ENCODE data around the gene RGL1. TPM values are rescaled to one million over a fixed set of nuclear protein-coding genes. Genes with fewer than 3 reads are reported as not detected.

RGL1 gene
- total RNA-seq, 1 experiment from 2014 or later: 4.8 TPM

DNA sequence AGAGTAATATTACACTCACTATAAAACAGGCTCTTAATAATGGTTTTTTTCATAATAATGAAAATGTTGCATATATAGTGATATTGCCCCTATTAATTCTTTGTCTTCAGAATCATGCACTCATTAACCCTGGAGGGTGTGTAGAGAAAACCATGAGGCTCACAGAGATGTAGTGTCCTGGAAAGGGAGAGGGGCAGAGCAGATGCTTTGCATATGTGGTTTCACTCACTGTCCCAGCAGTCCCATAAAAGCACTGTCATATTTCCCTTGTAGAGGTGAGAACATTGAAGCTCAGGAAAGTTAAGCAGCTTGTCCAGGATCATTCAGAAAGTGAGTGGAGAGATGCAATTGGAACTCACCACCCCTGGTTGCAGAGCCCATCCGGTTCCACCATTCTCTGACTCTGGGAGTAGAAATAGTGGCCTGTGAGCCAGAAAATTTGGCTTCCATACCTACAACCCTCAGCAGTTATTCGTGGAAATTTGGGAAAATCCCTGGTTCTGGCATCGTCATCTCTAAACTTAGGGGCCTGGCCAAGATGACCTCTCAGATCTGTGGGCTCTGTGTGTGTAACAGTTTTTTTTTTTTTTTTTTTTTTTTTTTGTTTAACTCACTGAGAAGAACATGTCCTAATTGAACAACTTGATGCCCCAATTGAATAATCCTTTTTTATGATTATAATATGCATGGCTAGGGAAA is 86.4 kb downstream of the RGL1 start:
- TF ChIP-seq, protein P1, sequence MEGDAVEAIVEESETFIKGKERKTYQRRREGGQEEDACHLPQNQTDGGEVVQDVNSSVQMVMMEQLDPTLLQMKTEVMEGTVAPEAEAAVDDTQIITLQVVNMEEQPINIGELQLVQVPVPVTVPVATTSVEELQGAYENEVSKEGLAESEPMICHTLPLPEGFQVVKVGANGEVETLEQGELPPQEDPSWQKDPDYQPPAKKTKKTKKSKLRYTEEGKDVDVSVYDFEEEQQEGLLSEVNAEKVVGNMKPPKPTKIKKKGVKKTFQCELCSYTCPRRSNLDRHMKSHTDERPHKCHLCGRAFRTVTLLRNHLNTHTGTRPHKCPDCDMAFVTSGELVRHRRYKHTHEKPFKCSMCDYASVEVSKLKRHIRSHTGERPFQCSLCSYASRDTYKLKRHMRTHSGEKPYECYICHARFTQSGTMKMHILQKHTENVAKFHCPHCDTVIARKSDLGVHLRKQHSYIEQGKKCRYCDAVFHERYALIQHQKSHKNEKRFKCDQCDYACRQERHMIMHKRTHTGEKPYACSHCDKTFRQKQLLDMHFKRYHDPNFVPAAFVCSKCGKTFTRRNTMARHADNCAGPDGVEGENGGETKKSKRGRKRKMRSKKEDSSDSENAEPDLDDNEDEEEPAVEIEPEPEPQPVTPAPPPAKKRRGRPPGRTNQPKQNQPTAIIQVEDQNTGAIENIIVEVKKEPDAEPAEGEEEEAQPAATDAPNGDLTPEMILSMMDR (IDR thresholded peaks at IDR 0.05; ENCODE audit: unreplicated experiment): no peak
- no TSS peak for BruUV-seq (replicated peaks)
- intact Hi-C loops (cut with micrococcal nuclease; ENCODE audit: unreplicated experiment): no loop called here
- Mint-ChIP-seq H3K27ac (ENCODE audit: unreplicated experiment) (no peak overlapping the region), H3K9me3 (ENCODE audit: low read depth, unreplicated experiment) (no peaks in the 10 kb centered on the region), H3K27me3 (ENCODE audit: unreplicated experiment) (no peaks in the 10 kb centered on the region), H3K4me1 (ENCODE audit: low read depth, unreplicated experiment) (no peaks in the 10 kb centered on the region), H3K36me3 (ENCODE audit: insufficient read depth, unreplicated experiment) (no peaks in the 10 kb centered on the region), H3K4me3 (ENCODE audit: low read depth, unreplicated experiment) (no peak overlapping the region)
- CTCF ChIA-PET: interaction anchor here (0.8 to 1.3 kb wide), 2 partner anchors 10 to 63 kb away, joined by 3 read pairs; no protein-coding TSS in a partner anchor
- DNase-seq: no peak

DNA sequence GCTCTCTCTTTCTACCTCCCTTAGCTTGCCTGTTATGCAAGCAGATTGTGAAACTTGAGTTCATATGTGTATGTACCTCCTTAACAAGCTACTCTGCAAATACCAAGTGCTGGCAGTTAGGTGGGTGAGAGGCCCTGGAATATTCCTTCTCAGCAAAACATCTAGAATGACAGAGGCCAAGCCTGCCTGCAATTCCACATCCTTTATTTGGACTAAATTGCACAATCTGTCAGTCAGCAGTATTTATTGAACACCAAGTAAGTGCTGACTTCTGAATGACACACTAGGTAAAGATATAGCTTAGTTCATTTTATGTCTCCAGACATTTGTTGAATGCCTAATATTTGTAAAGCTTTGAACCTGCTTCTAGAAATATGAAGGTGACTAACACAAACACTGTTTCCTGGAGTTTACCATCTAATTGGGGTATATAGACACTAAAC is 87.5 kb downstream of the RGL1 start:
- Mint-ChIP-seq H3K27ac (ENCODE audit: unreplicated experiment) (no peak overlapping the region), H3K9me3 (ENCODE audit: low read depth, unreplicated experiment) (no peaks in the 10 kb centered on the region), H3K4me3 (ENCODE audit: low read depth, unreplicated experiment) (no peak overlapping the region), H3K27me3 (ENCODE audit: unreplicated experiment) (no peaks in the 10 kb centered on the region), H3K4me1 (ENCODE audit: low read depth, unreplicated experiment) (no peaks in the 10 kb centered on the region), H3K36me3 (ENCODE audit: insufficient read depth, unreplicated experiment) (no peaks in the 10 kb centered on the region)
- intact Hi-C loops (cut with micrococcal nuclease; ENCODE audit: unreplicated experiment): no loop called here
- TF ChIP-seq, protein P1 (IDR thresholded peaks at IDR 0.05; ENCODE audit: unreplicated experiment): no peak
- no peak for DNase-seq
- BruUV-seq (replicated peaks): no TSS peak
- CTCF ChIA-PET: interaction anchor here (0.8 to 1.6 kb wide), 5 partner anchors 11 to 259 kb away, joined by 3 to 6 read pairs (median 3); no protein-coding TSS in a partner anchor

DNA sequence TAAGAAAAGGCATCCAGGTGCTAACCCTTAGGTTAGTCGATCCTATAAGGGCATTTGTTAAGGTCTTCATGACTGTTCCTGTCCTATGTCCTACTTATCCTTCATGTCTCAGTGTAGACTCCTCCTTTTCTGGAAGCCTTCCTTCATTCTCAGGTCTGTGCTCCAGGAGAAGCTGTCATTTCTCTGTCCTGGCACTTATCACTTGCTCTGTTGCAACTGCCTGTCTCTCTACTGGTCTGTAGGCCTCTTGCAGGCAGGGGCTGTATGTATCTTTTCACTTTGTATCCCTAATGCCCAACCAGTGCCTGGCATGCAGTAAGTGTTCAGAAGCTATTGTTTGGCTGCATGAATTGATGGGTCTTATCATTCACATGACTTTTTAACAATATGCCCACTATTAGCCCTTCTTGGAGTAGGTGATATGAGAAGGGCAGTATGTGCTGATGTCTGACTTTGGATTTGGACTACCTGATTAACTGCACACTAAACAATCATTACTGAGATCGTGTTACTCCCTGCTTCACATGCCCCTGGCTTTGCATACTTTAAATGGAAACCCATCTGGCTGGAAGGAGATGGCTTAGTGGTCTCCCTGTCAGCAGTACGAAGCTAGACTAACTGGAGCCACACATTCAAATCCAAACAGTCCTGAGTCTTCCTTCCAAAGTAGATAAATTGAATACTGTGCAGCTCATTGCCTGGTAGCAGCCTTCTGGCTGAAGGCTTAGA is 88.8 kb downstream of the RGL1 start:
- Mint-ChIP-seq H3K27ac (ENCODE audit: unreplicated experiment) (no peak overlapping the region), H3K4me1 (ENCODE audit: low read depth, unreplicated experiment) (no peaks in the 10 kb centered on the region), H3K27me3 (ENCODE audit: unreplicated experiment) (no peaks in the 10 kb centered on the region), H3K36me3 (ENCODE audit: insufficient read depth, unreplicated experiment) (no peaks in the 10 kb centered on the region), H3K4me3 (ENCODE audit: low read depth, unreplicated experiment) (no peak overlapping the region), H3K9me3 (ENCODE audit: low read depth, unreplicated experiment) (no peaks in the 10 kb centered on the region)
- intact Hi-C loops (cut with micrococcal nuclease; ENCODE audit: unreplicated experiment): no loop called here
- no peak for DNase-seq
- TF ChIP-seq, protein P1 (IDR thresholded peaks at IDR 0.05; ENCODE audit: unreplicated experiment): no peak
- BruUV-seq (replicated peaks): no TSS peak
- CTCF ChIA-PET: interaction anchor here (1.6 kb wide), 1 partner anchor 22 kb away, joined by 6 read pairs; no protein-coding TSS in a partner anchor

DNA sequence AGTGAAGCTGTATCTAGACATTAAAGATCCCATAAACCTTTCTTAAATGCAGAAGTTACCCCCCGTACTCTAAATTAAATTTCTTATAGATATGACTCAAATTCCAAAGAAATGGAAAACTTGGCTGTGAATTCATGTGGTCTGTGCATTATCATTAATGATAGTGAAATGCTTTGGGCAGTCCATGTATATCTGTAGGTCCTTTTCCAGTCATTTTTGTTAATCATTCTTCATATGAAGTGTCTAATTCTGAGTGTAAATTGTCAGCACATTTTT is 89.3 kb downstream of the RGL1 start:
- no peak for DNase-seq
- Mint-ChIP-seq H3K4me1 (ENCODE audit: low read depth, unreplicated experiment) (no peaks in the 10 kb centered on the region), H3K9me3 (ENCODE audit: low read depth, unreplicated experiment) (no peaks in the 10 kb centered on the region), H3K27me3 (ENCODE audit: unreplicated experiment) (no peaks in the 10 kb centered on the region), H3K27ac (ENCODE audit: unreplicated experiment) (no peak overlapping the region), H3K36me3 (ENCODE audit: insufficient read depth, unreplicated experiment) (no peaks in the 10 kb centered on the region), H3K4me3 (ENCODE audit: low read depth, unreplicated experiment) (no peak overlapping the region)
- CTCF ChIA-PET: no interaction called here
- TF ChIP-seq, protein P1 (IDR thresholded peaks at IDR 0.05; ENCODE audit: unreplicated experiment): no peak
- BruUV-seq (replicated peaks): no TSS peak
- intact Hi-C loops (cut with micrococcal nuclease; ENCODE audit: unreplicated experiment): no loop called here
